Stimulated activated CD4-positive, alpha-beta T cell treated with anti-CD3 and anti-CD28 coated beads, TNF-alpha, amount 100 ng/mL, for 1 hour (primary cell): ENCODE data around the gene VSX1.

Experiments
- DNase-seq, 3 donors: peaks; one replicate each; pipeline ENCODE4 v3.0.0-alpha.2; 2020; ENCODE audit warnings: low read depth in 3 of 3, low spot score in 1 of 3

VSX1 gene

GRCh38 chr20:25053255-25054031 lies 28.5 kb downstream of the VSX1 start:
- no peak for DNase-seq

GRCh38 chr20:25052255-25053194 lies 29.4 kb downstream of the VSX1 start:
- DNase-seq, result no peak

- DNase-seq, result no peak
Observed at GRCh38 chr20:25051386-25052155, 30.4 kb downstream of the VSX1 start.

DNA sequence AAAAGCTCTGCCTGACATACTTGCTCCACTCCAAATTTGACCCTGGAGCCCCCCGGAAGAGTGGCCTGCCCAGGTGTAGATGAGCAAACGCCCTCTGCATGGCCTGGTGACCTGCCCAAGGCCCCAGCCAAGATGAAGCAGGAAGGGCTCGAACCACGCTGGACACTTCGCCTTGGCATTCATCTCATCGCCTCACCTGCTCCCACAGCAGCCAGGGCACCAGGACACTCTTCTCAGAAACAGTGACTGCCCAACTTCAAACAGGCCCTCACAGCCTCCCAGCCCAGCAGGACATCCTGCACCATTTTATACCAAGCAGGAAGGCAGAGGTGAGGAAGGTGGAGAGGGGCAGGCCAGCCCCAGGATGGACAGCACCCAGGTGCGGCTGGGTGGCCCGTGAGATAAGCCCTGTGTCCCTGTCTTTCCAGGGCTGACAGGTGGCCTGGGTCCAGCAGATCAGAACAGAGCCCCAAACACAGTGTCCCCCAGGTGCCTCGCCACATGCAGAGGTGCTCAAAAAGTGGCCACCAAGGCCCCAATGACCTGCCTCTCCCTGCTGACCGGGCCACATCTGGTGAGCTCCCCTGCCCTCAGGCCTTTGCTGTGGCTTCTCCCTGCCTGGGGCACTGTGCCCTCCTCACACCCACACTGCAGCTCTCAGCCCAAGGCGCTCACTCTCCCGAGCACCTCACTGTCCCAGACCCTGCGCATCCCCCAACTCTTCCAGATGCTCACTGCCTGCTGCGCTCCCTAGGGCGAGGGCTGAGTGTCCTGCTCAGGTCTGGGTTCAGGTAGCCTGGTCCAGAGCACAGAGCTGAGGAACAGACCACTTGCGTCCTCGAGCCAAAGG lies 31.2 kb downstream of the VSX1 start:
- no peak for DNase-seq

DNA sequence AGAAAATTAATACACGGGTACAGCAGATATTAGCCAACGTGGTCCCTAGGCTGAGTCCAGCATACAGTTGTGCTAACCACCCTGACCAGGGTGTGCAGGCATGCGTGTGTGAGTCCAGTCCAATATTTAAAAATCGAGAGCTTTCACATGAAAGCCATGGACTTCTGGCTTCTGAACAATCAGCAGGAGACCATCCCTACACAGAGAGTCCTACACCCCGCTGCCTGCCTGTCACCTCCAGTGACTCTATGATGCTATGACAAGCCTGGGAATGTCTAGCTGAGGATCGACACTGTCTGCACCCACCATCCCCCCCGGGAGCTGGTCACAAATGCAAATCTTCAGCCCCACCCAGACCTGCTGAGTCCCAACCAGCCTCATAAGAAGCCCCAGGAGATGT lies 31.9 kb downstream of the VSX1 start:
- no peak for DNase-seq

GRCh38 chr20:25049261-25050060 lies 32.5 kb downstream of the VSX1 start:
- no peak for DNase-seq

DNA sequence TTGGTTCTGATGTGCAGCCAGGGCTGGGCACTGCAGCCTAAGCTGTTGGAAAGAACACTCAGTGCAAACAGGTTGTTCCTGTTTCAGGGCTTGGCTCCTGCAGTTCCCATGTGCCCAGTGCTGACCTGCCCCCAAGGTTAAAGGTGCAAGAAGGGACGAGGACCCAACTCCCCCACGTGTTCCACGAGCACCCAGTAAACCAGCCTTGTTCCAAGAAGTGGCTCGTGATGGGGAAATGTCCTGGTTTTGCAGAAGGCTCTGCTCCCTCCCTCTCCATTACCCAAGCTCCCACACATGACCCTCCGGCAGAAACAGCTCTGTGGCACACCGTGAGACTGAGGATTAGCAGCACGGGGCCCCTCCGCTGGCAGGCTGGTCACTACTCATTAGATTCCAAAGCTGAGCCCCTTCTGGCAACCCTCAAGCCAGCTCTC lies 33.4 kb downstream of the VSX1 start:
- no peak for DNase-seq

- DNase-seq, result no peak
Observed at GRCh38 chr20:25047766-25048165, 34.2 kb downstream of the VSX1 start.

GRCh38 chr20:25046736-25047666 lies 34.9 kb downstream of the VSX1 start:
- no peak for DNase-seq

DNA sequence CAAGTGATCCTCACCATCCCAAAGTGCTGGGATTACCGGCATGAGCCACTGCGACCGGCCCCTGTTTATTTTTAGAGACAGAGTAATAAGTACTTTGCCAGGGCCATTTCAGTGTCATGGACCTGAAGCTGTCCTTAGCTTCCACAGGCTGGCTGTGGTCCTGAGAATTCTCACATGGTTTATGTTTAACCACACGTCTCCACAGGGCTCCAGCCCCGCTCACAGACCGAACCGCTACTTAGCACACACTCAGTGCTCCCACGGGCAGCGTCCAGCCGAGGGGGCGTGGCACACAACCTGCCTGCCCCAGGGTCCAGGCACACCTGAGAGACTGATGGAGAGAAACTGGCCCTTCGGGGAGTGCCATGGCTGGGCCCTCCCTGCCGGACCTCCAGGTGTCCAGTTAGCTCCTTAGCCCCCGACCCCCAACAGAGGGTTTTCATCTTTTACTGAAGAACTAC lies 35.7 kb downstream of the VSX1 start:
- no peak for DNase-seq

DNA sequence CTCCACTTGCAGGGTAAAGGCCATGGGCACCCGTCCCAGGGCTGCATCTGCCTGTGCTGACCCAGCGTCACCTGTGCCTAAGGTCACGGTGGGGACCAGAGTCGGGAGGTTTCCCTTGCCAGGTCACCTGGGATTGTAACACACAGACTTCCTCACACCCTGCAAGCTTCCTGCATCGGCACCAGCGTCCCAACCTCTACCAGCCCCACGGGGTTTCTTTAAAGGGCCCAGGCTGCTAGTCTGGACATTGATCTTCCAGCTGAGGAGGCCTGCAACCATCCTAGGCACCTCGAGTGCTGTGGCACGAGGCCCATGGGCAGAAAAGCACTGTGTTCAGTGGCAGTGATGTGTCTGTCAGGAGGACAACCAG lies 36.6 kb downstream of the VSX1 start:
- DNase-seq, result no peak

- DNase-seq, result no peak
Observed at GRCh38 chr20:25044660-25045342, 37.1 kb downstream of the VSX1 start.

DNA sequence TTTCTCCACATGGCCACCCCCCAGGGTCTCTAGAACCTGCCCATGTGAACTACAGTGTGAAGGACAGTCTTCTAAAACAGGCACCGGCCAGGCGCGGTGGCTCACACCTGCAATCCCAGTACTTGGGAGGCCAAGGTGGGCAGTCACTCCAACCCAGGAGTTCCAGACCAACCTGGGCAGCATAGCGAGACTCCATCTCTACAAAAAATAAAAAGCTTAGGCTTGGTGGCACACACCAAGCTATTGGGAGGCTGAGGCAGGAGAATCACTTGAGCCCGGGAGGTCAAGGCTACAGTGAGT lies 37.7 kb downstream of the VSX1 start:
- DNase-seq, result no peak

GRCh38 chr20:25043499-25044260 lies 38.3 kb downstream of the VSX1 start:
- DNase-seq, result no peak

- DNase-seq, result no peak
Observed at GRCh38 chr20:25042531-25043498, 39.1 kb downstream of the VSX1 start.

GRCh38 chr20:25041813-25042530 lies 40.0 kb downstream of the VSX1 start:
- DNase-seq, result no peak
